Type B pancreatic cell (in vitro differentiated cells): ENCODE measurements around the gene FHAD1. TPM values are rescaled to one million over a fixed set of nuclear protein-coding genes. Genes with fewer than 3 reads are reported as not detected.

ENCODE experiments used
- DNase-seq: peaks from one replicate; pipeline ENCODE4 v3.0.0; 2021; ENCODE audit warnings: mixed read lengths; ENCODE audit not compliant: unreplicated experiment; ENCODE audit errors: extremely low spot score
- H3K27ac Mint-ChIP-seq: 2 replicates; pipeline ENCODE4 v1.8.0; 2021; ENCODE audit warnings: mild to moderate bottlenecking, mixed read lengths
- H3K27me3 Mint-ChIP-seq: 2 replicates; pipeline ENCODE4 v1.8.0; 2021; ENCODE audit warnings: mixed read lengths
- H3K36me3 Mint-ChIP-seq: 2 replicates; pipeline ENCODE4 v1.8.0; 2021; ENCODE audit warnings: mixed read lengths
- H3K4me1 Mint-ChIP-seq: one replicate; pipeline ENCODE4 v1.8.0; 2021; ENCODE audit warnings: mixed read lengths; ENCODE audit not compliant: unreplicated experiment
- H3K4me3 Mint-ChIP-seq: 2 replicates; pipeline ENCODE4 v1.8.0; 2021; ENCODE audit warnings: mild to moderate bottlenecking, mixed read lengths
- H3K9me3 Mint-ChIP-seq: 2 replicates; pipeline ENCODE4 v1.8.0; 2021; ENCODE audit warnings: mixed read lengths
- total RNA-seq: library from RNA; stranded (reverse); gene quantifications from 2 replicates; pipeline ENCODE4 v1.2.1, GENCODE V29; 2021; ENCODE audit warnings: low replicate concordance
- TF ChIP-seq, protein P1 (sequence below): fragments of 200-600 bp; sonication (generic); conservative IDR thresholded peaks from 2 replicates; pipeline ENCODE4 v1.5.0; 2021; ENCODE audit warnings: antibody characterized with exemption, mild to moderate bottlenecking

FHAD1 gene
- total RNA-seq, 1 donor from 2014 or later = 3.8 TPM

DNA sequence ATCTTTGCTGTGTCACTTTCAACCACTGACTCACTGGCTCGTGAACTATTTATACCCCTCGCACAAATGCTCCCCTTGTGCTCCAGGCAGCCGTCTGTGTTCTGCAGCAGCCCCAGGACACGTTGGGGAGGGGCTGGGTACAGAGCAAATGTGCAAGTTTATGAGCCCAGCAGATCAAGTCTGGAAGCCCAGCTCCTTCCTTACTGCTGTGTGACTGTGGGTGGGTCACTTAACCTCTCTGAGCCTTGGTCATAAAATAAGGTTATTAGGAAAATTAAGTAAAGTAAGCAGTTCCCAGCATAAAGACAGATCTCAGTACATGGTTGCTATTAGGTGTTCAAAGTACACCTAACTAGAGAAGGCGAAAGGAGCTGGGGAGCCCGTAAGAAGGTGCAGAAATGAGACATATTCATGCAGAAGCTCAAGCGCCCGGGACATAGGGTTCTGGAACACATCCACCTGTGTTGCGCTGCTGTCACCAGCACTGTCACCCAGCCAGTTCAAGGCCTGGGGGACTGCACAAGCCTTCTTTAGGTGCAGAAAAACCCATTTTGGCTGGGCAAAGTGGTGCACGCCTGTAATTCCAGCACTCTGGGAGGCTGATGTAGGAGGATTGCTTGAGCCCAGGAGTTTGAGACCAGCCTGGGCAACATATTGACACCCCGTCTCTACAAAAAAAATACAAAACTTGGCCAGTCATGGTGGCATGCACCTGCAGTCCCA lies 176.5 kb downstream of the FHAD1 start:
- Mint-ChIP-seq H3K36me3 (no peaks in the 10 kb centered on the region), H3K27ac (no peak overlapping the region), H3K4me3 (no peak overlapping the region), H3K27me3 (no peaks in the 10 kb centered on the region), H3K4me1 (peaks cover 11% of the 10 kb centered on the region), H3K9me3 (no peaks in the 10 kb centered on the region)
- TF ChIP-seq, protein P1, sequence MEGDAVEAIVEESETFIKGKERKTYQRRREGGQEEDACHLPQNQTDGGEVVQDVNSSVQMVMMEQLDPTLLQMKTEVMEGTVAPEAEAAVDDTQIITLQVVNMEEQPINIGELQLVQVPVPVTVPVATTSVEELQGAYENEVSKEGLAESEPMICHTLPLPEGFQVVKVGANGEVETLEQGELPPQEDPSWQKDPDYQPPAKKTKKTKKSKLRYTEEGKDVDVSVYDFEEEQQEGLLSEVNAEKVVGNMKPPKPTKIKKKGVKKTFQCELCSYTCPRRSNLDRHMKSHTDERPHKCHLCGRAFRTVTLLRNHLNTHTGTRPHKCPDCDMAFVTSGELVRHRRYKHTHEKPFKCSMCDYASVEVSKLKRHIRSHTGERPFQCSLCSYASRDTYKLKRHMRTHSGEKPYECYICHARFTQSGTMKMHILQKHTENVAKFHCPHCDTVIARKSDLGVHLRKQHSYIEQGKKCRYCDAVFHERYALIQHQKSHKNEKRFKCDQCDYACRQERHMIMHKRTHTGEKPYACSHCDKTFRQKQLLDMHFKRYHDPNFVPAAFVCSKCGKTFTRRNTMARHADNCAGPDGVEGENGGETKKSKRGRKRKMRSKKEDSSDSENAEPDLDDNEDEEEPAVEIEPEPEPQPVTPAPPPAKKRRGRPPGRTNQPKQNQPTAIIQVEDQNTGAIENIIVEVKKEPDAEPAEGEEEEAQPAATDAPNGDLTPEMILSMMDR = no peak
- no peak for DNase-seq

DNA sequence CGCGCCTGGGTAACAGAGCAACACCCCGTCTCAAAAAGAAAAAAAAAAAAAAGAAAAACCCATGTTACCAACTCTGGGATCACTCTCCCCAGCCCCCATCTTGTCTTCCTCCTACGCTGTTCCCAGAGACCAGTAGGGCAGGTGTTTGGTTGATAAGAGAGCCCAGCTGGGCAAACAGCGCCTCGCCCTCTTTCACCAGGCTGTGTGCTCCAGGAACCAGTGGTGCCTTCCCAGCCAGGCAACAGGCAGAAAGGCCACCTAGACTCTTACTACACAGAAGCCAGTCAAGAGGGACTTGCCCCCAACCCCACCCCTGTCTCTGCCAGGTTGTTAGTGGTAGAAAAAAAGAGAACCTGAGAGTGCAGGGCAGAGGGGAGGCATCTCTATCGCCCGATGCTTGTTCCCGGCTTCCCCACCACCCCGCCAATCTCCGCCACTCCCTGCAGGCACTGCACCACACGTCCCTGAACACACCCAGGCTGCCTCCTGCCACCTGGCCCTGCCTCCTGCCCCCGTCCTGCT lies 177.2 kb downstream of the FHAD1 start:
- Mint-ChIP-seq H3K9me3 (no peaks in the 10 kb centered on the region), H3K4me1 (peaks cover 11% of the 10 kb centered on the region), H3K36me3 (no peaks in the 10 kb centered on the region), H3K27ac (peak overlapping the region; percentile 56), H3K4me3 (peak overlapping the region; percentile 39), H3K27me3 (no peaks in the 10 kb centered on the region)
- TF ChIP-seq, protein P1 = no peak
- no peak for DNase-seq

DNA sequence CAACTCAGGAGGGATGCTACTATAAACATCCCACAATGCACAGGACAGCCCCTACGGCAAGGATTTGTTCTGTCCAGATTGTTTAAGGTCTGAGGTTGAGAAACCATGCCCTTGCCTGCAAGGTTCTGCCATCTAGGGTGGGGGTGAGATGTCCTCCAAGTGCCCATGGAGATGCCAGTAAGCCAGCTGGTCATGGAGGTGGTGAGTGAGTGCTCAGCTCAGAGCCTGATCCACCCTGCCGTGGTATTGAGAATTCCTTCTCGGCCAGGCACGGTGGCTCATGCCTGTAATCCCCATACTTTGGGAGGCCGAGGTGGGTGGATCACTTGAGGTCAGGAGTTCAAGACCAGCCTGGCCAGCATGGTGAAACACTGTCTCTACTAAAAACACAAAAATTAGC lies 178.0 kb downstream of the FHAD1 start:
- H3K4me3 Mint-ChIP-seq = no peak overlapping the region
- no peak for DNase-seq
- no peaks in the 10 kb centered on the region for H3K9me3 Mint-ChIP-seq
- H3K36me3 Mint-ChIP-seq = no peaks in the 10 kb centered on the region
- TF ChIP-seq, protein P1 = no peak
- H3K27me3 Mint-ChIP-seq = no peaks in the 10 kb centered on the region
- H3K27ac Mint-ChIP-seq = no peak overlapping the region
- H3K4me1 Mint-ChIP-seq = peaks cover 11% of the 10 kb centered on the region

DNA sequence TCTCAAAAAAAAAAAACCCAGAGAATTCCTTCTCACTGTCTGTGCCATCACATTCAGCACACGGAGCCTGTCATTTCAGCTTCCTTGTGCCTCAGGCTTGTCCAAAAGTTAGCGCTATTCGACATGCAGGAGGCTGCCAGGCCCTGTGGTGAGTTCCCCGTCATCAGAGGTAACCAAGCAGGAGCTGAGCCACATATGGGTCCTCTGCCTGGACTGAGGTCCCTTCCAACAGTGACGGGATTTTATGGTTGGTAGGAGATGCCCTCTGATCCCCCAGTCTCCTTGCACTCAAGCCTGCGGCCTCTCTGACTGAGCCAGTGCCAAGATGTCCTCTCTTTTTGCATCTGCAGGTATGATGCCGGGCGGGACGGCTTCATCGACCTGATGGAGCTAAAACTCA lies 178.5 kb downstream of the FHAD1 start:
- Mint-ChIP-seq H3K4me3 (no peak overlapping the region), H3K9me3 (no peaks in the 10 kb centered on the region)

DNA sequence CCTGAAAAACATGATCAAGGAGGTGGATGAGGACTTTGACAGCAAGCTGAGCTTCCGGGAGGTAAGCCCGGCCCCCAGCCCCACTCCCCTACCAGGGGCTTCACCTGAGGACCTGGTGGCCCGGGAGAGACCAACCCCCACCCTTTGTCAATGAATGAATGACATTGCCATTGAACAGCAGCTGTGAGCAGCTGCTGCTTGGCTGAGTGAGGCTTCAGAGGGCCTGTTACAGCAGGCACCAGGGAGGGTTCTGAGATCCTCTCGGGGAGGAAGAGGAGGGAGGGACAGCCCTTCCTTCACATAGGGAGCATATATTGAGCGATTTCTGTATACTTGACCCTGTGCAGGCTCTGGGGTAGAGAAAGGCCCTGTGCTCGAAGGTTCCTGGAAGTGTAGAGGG lies 178.9 kb downstream of the FHAD1 start:
- peak overlapping the region; percentile 10 for H3K27ac Mint-ChIP-seq
- peaks cover 11% of the 10 kb centered on the region for H3K4me1 Mint-ChIP-seq
- no peaks in the 10 kb centered on the region for H3K36me3 Mint-ChIP-seq
- H3K9me3 Mint-ChIP-seq = no peaks in the 10 kb centered on the region
- H3K4me3 Mint-ChIP-seq = no peak overlapping the region
- no peaks in the 10 kb centered on the region for H3K27me3 Mint-ChIP-seq
- DNase-seq = no peak
- TF ChIP-seq, protein P1 = no peak

More for the DNA sequence above, 178.5 kb downstream of the FHAD1 start:
- Mint-ChIP-seq H3K27me3 (no peaks in the 10 kb centered on the region), H3K4me1 (peaks cover 11% of the 10 kb centered on the region), H3K27ac (no peak overlapping the region), H3K36me3 (no peaks in the 10 kb centered on the region)
- DNase-seq = no peak
- TF ChIP-seq, protein P1 = no peak
